Gastroesophageal sphincter (tissue), 4 donors: ENCODE measurements around the gene PRSS12. TPM values are rescaled to one million over a fixed set of nuclear protein-coding genes. Genes with fewer than 3 reads are reported as not detected.

Experiments
- ATAC-seq: fragments of 150-250 bp; one replicate; pipeline ENCODE4 v1.9.1; 2016; ENCODE audit warnings: mild to moderate bottlenecking, moderate library complexity
- H3K27ac ChIP-seq, 4 donors: fragments of 200-600 bp; sonication (generic) in 3 of 4; 1 replicate in 3 of 4; 2 replicates in 1 of 4; pipeline ENCODE4 v1.5.1; 2016 to 2019
- H3K27me3 ChIP-seq: fragments of 200-600 bp; sonication (generic); one replicate; pipeline ENCODE4 v1.5.1; 2019
- H3K36me3 ChIP-seq, 2 donors: fragments of 200-600 bp; sonication (generic); one replicate each; pipeline ENCODE4 v1.5.1; 2019; ENCODE audit warnings: control low read depth in 1 of 2
- H3K4me1 ChIP-seq, 3 donors: fragments of 200-600 bp; sonication (generic); 1 replicate in 2 of 3; 2 replicates in 1 of 3; pipeline ENCODE4 v1.5.1; 2016 to 2019; ENCODE audit warnings: control low read depth in 2 of 3
- H3K4me3 ChIP-seq, 2 donors: fragments of 200-600 bp; sonication (generic); one replicate each; pipeline ENCODE4 v1.5.1; 2019; ENCODE audit warnings: mild to moderate bottlenecking in 1 of 2, moderate library complexity in 1 of 2
- H3K9me3 ChIP-seq, 3 donors: fragments of 200-600 bp; sonication (generic); one replicate each; pipeline ENCODE4 v1.5.1; 2017 to 2019; ENCODE audit warnings: control low read depth in 2 of 3
- CTCF ChIP-seq, 4 experiments: fragments of 200-600 bp in 2 of 4; fragments of 450-650 bp in 2 of 4; sonication (generic) in 1 of 4; IDR thresholded peaks; one replicate each; pipeline ENCODE4 v1.5.1; 2017 to 2019; ENCODE audit warnings: antibody characterized with exemption in 4 of 4, mild to moderate bottlenecking in 2 of 4, moderate library complexity in 2 of 4
- EP300 ChIP-seq: sonication (generic); formaldehyde crosslinking; IDR thresholded peaks from one replicate; pipeline ENCODE4 v1.6.1; 2017; ENCODE audit warnings: antibody characterized with exemption, mild to moderate bottlenecking
- POLR2A ChIP-seq, 2 donors: fragments of 450-650 bp; IDR thresholded peaks; one replicate each; pipeline ENCODE4 v1.6.1; 2017; ENCODE audit warnings: antibody characterized with exemption in 2 of 2, mild to moderate bottlenecking in 2 of 2, moderate library complexity in 1 of 2
- POLR2AphosphoS5 ChIP-seq: sonication (generic); formaldehyde crosslinking; IDR thresholded peaks from one replicate; pipeline ENCODE4 v1.6.1; 2017; ENCODE audit warnings: antibody characterized with exemption
- WGBS, 2 donors: methylation state at CpG; one replicate each; pipeline ENCODE4 v1.1.5; 2018; ENCODE audit warnings: low coverage in 1 of 2; 5-methylcytosine and 5-hydroxymethylcytosine counted together
- total RNA-seq, 4 donors: library from RNA; depleted of rRNA; stranded (reverse); fragments of >200 nt; gene quantifications; one replicate each; pipeline ENCODE4 v1.1.0, GENCODE V29; 2016

The PRSS12 gene
- total RNA-seq, 4 donors from 2014 or later, result 0.13 to 1.7 (median 0.45) TPM

GRCh38 chr4:118331352-118331751 is 21.5 kb downstream of the PRSS12 start:
- TF ChIP-seq POLR2AphosphoS5, result no peak
- TF ChIP-seq POLR2A (IDR thresholded peaks at IDR 0.05), result no peak
- no peak for TF ChIP-seq EP300
- no peak for TF ChIP-seq CTCF (IDR thresholded peaks at IDR 0.05)
- no peaks in the 10 kb centered on the region for H3K27me3 ChIP-seq
- no peaks in the 10 kb centered on the region for H3K9me3 ChIP-seq
- no peaks in the 10 kb centered on the region for H3K36me3 ChIP-seq
- no peak overlapping the region for H3K27ac ChIP-seq
- H3K4me1 ChIP-seq, result no peaks in the 10 kb centered on the region
- no peak for ATAC-seq
- WGBS, 2 donors, result 75 to 81% methylated on average over 3 of the region's 3 CpGs
- no peak overlapping the region for H3K4me3 ChIP-seq

DNA sequence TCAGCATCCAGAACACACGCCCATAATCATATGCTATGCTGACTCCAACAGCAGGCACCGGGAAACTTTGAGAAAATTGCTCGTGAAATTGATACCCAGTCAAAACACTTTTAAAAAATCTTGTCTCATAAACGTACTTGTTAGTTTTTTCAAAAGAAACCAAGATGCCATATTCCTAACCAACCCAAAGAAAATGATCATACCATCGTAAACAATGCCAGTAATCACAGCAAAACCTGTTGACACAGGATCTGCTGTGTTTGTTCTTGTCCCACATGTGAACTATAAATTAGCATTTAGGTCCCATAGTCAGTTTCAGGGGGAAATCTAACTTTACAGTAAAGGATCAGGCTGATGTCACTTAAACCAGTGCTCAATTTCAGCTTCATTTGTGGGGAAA is 23.0 kb downstream of the PRSS12 start:
- no peak for TF ChIP-seq POLR2AphosphoS5
- TF ChIP-seq CTCF (IDR thresholded peaks at IDR 0.05), result no peak
- TF ChIP-seq POLR2A (IDR thresholded peaks at IDR 0.05), result no peak
- no peak for TF ChIP-seq EP300
- WGBS, 2 donors, result 91 to 93% methylated on average over 5 of the region's 5 CpGs
- ATAC-seq, result no peak

DNA sequence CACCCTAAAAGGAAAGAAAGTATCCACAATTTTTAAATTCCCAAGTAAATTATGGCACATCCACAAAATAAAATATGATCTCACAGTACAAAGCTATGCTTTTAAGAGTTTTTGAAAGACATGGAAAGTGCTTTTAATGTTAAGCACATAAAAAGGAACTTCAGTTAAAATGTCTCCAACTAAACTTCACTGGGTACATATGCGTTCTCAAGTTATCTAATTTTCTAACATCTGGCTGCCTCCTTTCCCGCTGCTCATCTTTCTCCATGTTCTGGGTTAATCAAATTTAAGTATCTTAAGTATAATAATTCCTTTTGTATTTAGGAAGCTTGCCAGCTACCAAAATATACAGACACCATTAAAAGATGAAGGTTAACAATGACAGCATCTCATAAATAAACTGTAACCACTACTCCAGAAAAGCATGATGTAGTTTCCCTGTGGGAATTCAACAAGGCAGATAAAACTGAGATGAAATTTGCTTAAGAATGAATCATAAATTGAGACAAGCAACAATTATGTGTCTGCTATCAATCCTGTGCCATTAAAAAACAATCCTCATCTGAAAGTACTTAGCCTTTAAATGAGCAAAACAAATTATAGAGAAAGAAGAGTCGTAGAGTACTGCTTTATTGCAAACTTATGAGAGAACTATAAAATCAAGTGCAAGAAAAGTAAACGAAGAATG is 25.1 kb downstream of the PRSS12 start:
- Histone ChIP-seq H3K27me3 (no peaks in the 10 kb centered on the region), H3K4me1 (no peaks in the 10 kb centered on the region), H3K36me3 (no peaks in the 10 kb centered on the region), H3K4me3 (no peak overlapping the region), H3K9me3 (no peaks in the 10 kb centered on the region), H3K27ac (no peak overlapping the region)
- TF ChIP-seq CTCF (IDR thresholded peaks at IDR 0.05) (no peak), POLR2AphosphoS5 (no peak), EP300 (no peak), POLR2A (IDR thresholded peaks at IDR 0.05) (no peak)
- no peak for ATAC-seq
- WGBS, 2 donors, result 31 to 35% methylated on average over 4 of the region's 4 CpGs

More for the DNA sequence above, 23.0 kb downstream of the PRSS12 start:
- Histone ChIP-seq H3K27ac (no peak overlapping the region), H3K27me3 (no peaks in the 10 kb centered on the region), H3K4me1 (no peaks in the 10 kb centered on the region), H3K4me3 (no peak overlapping the region), H3K9me3 (no peaks in the 10 kb centered on the region), H3K36me3 (no peaks in the 10 kb centered on the region)

DNA sequence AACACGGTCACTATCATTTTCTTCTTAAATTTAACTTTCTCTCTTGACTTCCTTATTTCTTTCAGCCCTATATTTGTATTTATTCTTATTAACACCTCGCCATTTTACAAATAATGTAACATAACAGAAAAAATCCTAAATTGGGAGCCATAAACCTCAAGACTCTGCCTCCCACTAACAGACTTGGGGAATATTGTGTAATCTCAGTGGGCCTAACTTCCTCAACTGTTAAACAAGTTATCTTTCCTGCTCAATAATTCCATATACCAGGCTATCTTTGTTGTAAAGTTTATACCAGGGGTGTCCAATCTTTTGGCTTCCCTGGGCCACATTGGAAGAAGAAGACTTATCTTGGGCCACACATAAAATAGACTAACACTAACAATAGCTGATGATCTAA is 26.2 kb downstream of the PRSS12 start:
- no peak for ATAC-seq
- Histone ChIP-seq H3K4me1 (no peaks in the 10 kb centered on the region), H3K36me3 (no peaks in the 10 kb centered on the region), H3K4me3 (no peak overlapping the region), H3K27ac (no peak overlapping the region), H3K27me3 (no peaks in the 10 kb centered on the region), H3K9me3 (no peaks in the 10 kb centered on the region)
- no peak for TF ChIP-seq POLR2A (IDR thresholded peaks at IDR 0.05)
- TF ChIP-seq EP300, result no peak
- no peak for TF ChIP-seq POLR2AphosphoS5
- no peak for TF ChIP-seq CTCF (IDR thresholded peaks at IDR 0.05)
- WGBS, 2 donors, result 68 to 92% methylated on average over 2 of the region's 2 CpGs

DNA sequence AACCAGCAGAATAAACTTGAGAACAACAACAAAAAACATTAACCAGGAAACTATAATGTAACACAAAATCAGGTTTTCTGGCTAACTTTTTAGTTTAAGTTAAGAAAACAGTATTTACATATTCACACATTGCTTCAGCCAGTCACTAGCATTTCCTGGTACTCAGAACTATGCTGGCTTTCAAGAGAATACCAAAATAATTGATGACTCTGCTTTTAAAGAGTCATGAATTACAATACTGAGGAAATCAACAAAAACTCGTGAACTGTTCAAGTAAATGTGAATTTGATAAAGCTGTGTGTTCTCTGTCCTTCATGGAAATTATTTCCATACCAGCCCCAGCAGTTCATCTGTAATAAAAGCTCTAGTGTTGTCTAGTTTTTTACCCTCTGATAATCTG is 27.4 kb downstream of the PRSS12 start:
- H3K9me3 ChIP-seq, result no peaks in the 10 kb centered on the region
- no peaks in the 10 kb centered on the region for H3K4me1 ChIP-seq
- no peak for TF ChIP-seq CTCF (IDR thresholded peaks at IDR 0.05)
- no peak for TF ChIP-seq POLR2A (IDR thresholded peaks at IDR 0.05)
- no peak for TF ChIP-seq POLR2AphosphoS5
- TF ChIP-seq EP300, result no peak
- H3K27me3 ChIP-seq, result no peaks in the 10 kb centered on the region
- ATAC-seq, result no peak
- H3K36me3 ChIP-seq, result no peaks in the 10 kb centered on the region
- WGBS, 2 donors, result 0 to 35% methylated on average over 1 of the region's 1 CpG
- H3K4me3 ChIP-seq, result no peak overlapping the region
- H3K27ac ChIP-seq, result no peak overlapping the region
